GM13977 (cell line): ENCODE results near the gene SCRN2.

Experiments
- DNase-seq: peaks from one replicate; pipeline ENCODE4 v3.0.0; 2012; ENCODE audit warnings: low spot score
- in situ Hi-C: fragments of 300-500 bp; cut with MboI; formaldehyde crosslinking; loops from one replicate; pipeline ENCODE4 v1.12.0; 2022; ENCODE audit warnings: low sequenced_read_pairs, low pct_unique_long_range_greater_than_20kb, mixed read lengths, inconsistent platforms; ENCODE audit not compliant: unreplicated experiment
- TF ChIP-seq, protein P1 (sequence below): IDR thresholded peaks from 2 replicates; pipeline ENCODE4 v1.5.1; 2012; ENCODE audit warnings: mild to moderate bottlenecking, control low read depth; ENCODE audit not compliant: insufficient read depth; ENCODE audit errors: extremely low read depth, missing control alignments

SCRN2 gene

DNA sequence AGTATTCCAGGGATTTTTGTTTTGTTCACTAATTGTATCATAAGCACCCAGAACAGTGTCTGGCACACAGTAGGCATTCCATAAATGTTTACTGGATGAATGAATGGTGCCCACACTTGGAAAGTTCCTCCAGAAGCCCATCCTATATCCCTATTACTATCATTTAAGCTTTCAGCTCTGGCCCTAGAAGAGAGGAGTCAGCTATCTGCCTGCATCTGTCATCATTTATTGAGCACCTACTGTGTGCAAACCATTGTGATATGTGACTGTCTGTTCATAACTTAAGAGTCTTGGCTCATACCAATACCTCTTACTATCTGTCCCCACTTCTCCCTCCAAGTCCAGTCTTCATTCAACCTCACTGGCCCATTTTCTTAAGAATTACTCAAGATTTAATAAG lies 30.0 kb upstream of the SCRN2 start:
- in situ Hi-C loops: no loop called here
- TF ChIP-seq, protein P1, sequence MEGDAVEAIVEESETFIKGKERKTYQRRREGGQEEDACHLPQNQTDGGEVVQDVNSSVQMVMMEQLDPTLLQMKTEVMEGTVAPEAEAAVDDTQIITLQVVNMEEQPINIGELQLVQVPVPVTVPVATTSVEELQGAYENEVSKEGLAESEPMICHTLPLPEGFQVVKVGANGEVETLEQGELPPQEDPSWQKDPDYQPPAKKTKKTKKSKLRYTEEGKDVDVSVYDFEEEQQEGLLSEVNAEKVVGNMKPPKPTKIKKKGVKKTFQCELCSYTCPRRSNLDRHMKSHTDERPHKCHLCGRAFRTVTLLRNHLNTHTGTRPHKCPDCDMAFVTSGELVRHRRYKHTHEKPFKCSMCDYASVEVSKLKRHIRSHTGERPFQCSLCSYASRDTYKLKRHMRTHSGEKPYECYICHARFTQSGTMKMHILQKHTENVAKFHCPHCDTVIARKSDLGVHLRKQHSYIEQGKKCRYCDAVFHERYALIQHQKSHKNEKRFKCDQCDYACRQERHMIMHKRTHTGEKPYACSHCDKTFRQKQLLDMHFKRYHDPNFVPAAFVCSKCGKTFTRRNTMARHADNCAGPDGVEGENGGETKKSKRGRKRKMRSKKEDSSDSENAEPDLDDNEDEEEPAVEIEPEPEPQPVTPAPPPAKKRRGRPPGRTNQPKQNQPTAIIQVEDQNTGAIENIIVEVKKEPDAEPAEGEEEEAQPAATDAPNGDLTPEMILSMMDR: no peak
- DNase-seq: no peak

GRCh38 chr17:47870056-47870455 lies 29.0 kb upstream of the SCRN2 start:
- in situ Hi-C loops: no loop called here
- no peak for DNase-seq
- TF ChIP-seq, protein P1: no peak

- in situ Hi-C loops: no loop called here
- no peak for DNase-seq
- TF ChIP-seq, protein P1: no peak
These were observed 28.0 kb upstream of the SCRN2 start for GRCh38 chr17:47869114-47869513.

- no peak for DNase-seq
- in situ Hi-C loops: no loop called here
- TF ChIP-seq, protein P1: no peak
These were observed 26.9 kb upstream of the SCRN2 start for GRCh38 chr17:47867813-47868533.

GRCh38 chr17:47866941-47867340 lies 25.9 kb upstream of the SCRN2 start:
- TF ChIP-seq, protein P1: no peak
- DNase-seq: no peak
- in situ Hi-C loops: no loop called here

DNA sequence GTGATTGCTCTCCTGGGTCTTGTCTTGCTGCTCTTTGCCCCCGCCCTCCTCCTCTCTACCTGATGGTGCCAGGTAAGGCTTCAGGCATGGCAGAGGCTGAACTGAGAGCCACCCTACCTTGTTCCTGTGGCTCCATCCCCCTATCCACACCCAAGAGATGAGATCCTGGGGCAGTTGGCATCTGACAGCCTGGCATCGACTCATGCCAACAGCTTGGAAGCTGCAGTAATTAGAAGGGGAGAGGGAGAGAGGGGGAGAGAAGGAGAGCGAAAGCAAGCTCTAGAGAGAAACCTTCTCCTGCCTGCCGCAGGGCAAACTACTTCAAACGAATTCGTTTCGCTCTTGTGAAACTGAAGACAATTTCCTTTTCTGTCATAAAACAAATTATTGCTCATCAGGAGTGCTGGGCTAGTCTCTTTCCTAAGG lies 23.7 kb upstream of the SCRN2 start:
- TF ChIP-seq, protein P1: no peak
- in situ Hi-C loops: no loop called here
- DNase-seq: no peak
